8988T (cell line): ENCODE results near the gene NOPCHAP1.
"Not testable (repeated sequence)": the region's sequence is repeated elsewhere in the genome, so short reads cannot be mapped to it uniquely, and the experiment has no call there.

Experiments
- DNase-seq: peaks from one replicate; pipeline ENCODE4 v3.0.0; 2011

NOPCHAP1 gene

DNA sequence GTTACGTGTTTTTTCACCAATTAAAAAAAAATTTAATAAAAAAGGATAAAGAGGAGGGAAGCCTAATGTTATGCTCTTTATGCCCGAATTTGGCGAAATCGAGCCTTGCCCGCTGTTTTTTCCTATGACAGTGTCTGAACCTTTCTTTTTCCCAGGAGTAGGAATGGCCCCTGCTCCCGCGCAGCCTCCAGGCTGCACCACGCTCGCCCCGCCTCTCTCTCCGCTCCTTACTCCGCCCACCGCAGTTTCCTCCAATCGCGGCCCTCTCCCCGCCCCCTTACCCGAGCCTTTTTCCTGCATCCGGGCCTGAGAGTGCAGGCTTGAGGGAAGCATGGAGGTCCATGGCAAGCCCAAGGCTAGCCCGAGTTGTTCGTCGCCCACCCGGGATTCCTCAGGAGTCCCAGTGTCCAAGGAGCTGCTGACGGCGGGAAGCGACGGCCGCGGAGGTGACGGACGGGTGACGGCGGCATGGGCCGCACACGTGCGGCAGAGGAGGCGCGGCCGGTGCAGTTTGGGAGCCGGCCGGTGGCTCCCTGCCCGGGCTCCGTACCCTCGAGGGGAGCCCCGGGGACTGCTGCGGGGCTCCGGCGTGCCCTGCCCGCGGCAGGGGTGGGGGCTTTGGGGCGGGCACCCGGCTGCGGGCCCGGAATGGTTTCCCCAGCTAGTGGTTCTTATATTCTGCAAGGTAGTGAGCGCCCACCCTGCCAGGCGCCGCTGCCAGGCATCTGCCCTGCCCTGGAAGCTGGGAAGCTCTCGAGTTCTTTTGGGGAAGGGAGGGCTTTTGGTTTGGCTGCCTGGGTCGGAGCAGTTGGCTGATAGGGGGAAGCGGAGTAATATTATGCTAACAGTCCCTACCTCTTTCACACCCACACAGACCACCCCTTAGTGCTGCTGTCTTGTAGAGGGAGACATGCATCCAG, at the start of gene NOPCHAP1:
NOPCHAP1 (plus strand) TSS at position 295 of the 920 bp plus-strand sequence; CDS start at position 332, 37 bp downstream.
- DNase-seq = peak; percentile 77

GRCh38 chr12:104938371-104938770, 47.7 kb upstream of the NOPCHAP1 start:
- DNase-seq = no peak

- no peak for DNase-seq
Measured at GRCh38 chr12:104939089-104939488, 47.0 kb upstream of the NOPCHAP1 start.

DNA sequence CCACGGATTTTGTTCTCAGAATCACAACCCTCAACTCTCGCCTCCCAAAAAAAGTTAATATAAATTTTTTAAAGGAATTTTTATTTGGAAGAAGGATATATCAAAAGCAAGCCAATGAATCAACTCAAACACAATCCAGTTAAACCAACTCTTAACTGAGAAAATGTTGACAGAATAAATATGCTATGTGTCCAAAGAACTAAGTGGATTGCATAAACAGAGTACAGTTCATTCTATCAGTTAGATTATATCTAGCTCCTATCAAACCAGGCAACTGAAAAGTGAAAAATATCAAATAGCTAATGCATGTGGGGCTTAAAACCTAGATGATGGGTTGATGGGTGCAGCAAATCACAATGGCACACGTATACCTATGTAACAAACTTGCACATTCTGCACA, 44.7 kb upstream of the NOPCHAP1 start:
- no peak for DNase-seq

- no peak for DNase-seq
Measured at GRCh38 chr12:104942075-104942474, 44.0 kb upstream of the NOPCHAP1 start.

GRCh38 chr12:104943401-104943800, 42.7 kb upstream of the NOPCHAP1 start:
- DNase-seq = not testable (repeated sequence)

DNA sequence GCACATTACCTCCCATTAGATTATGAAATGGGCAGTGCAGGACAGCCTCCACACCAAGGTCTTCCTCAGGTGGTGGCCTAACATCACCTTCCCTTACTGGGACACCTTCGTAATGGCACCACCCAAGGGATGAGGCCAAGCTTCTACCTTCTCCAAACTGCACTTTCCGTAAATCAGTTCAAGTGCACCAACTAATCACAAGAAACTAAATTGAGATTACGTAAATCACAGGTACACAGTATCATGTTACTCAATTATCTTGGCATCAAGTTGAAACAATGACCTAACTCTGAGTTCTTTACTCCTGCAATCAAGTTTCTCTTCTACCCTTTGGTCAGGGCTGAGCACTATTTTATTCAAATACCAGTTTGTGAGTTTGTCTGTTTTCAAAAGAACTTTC, 41.9 kb upstream of the NOPCHAP1 start:
- DNase-seq = no peak

- not testable (repeated sequence) for DNase-seq
Measured at GRCh38 chr12:104948716-104949115, 37.4 kb upstream of the NOPCHAP1 start.

GRCh38 chr12:104951759-104952509, 34.2 kb upstream of the NOPCHAP1 start:
- no peak for DNase-seq

DNA sequence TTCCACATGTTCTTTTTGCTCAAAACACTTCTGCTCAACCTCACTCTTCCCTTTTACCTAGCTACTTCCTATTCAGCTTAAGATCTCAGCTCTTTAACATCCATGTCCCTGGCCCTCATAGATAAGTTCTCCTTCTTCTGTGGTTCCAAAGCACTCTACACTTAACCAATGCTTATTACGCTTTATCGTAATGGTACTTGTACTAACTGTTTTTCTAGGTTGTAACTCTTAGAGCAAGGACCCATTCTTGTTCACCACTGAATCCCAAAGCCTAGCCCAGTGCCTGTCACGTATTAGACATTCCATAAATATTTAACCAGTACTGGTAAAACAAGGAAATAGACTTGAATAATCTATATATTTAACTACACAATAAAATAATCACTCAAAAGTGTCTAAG, 33.3 kb upstream of the NOPCHAP1 start:
- DNase-seq = no peak

DNA sequence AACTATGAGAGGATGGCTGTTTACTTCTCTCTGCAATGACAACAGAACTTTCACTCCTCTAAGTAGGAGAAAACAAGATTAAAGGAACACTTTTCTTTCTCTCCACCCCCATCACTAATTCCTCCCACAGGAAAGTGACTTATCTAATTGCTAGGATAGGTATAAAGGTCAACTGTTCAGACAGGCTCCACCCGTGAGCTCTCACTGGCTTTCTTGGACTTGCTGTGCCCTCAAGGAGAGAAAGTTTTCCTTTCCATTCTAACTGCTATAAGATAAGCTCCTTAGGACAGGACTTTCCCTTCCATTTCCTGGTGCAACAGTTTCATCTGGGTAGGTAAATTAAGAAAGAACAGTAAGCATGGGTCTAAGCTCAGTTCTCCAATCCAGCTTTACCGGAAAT, 32.8 kb upstream of the NOPCHAP1 start:
- no peak for DNase-seq

DNA sequence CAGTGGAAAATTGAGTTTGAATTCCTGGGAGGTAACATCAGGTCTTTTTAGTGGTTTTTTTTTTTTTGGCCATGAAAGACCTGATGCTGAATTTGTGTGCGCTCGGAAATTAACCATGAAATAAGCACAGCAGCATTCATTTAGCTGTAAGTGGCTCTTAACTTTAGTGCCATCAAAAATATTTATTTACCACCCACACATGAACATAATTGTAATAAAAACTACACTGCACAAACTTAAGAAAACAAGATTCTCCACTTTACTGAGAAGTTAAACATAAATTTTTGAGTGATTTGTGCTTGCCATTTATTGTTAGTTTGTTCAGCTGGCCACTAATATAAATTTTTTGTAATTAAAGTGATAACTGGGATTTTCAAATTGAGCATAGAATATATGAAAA, 30.4 kb upstream of the NOPCHAP1 start:
- no peak for DNase-seq

GRCh38 chr12:104956870-104957718, 29.0 kb upstream of the NOPCHAP1 start:
- DNase-seq = no peak

DNA sequence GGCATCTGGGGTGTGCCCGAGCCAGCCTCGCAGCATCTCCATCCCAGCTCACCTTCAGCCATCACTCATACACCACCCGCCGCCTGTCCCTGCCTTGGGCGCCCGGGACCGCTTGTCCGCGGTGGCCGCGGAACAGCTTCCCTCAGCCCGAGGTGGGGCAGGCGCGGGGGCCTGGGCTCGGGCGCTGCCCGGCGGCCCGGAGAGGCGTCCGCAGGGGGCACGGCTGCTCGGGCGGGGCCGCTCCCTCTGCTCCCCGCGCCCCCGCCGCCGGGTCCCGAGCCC, 28.5 kb upstream of the NOPCHAP1 start:
- peak; percentile 34 for DNase-seq

DNA sequence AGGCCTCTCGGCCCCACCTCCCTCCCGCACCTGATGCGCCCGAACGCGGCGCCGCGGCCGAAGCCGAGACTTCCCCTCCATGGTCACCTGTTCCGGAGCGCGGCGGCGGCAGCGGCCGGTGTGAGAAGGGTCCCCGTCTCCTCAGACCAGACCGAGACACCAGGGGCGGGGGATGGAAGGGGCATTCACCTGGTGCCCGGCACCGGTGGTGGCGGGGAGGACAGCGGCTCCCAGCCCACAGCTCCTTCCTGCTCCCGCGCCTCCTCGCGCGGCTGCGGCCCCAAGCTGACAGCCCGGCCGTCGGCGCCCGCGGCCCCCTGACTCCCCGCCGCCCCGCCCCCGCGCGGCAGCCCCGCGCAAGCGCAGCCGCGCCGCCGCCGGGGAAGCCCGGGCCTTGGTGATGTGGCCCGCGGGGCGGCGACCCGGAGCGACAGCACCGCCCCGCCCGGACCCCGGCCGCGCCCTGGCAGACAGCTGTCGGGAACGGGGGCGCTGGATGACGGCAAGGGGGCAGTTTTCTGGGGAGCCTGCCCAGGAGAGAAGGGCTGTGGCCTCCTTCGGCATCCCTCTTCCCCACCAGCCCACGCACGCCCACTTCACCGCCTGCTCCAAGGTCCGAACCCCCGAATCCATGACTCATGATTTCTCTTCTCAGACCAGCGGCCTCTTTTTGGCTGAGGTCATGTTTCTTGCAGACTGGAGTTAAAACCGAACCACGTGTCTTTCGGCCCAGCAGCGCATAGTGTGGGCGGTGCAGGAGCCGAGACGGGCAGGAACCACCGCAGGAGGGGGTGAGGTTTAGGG, 27.9 kb upstream of the NOPCHAP1 start, which contains the start of gene SLC41A2:
SLC41A2 (minus strand) TSS at position 290 of the 804 bp plus-strand sequence. CDS start 29,763 bp downstream, outside the sequence.
- peak; percentile 76 for DNase-seq

DNA sequence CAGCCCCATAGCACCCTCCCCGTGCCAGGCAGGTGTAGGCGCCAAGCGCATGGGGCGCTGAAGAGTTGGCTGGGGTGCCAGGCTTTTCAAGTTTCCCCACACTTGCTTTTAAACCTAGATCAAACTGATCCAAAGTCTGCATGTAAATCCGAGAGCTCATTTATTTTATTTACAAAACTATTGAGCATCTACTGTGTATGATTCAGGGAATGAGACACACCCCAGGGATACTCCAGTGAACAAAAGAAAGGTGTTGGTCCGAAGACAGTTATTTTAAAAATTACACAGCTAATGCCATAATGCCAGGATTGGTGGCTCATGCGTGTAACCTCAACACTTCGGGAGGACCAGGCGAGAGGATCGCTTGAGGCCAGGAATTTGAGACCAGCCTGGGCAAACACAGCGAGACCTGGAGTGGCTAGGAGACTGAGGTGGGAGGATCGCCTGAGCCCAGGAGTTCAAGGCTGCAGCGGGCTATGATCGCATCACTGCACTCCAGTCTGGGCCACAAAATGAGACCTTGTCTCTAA, 27.2 kb upstream of the NOPCHAP1 start:
- DNase-seq = no peak

- DNase-seq = no peak
Measured at GRCh38 chr12:104959335-104959841, 26.7 kb upstream of the NOPCHAP1 start.

GRCh38 chr12:104960464-104960863, 25.7 kb upstream of the NOPCHAP1 start:
- DNase-seq = no peak

- DNase-seq = no peak
Measured at GRCh38 chr12:104963757-104964156, 22.4 kb upstream of the NOPCHAP1 start.

- DNase-seq = no peak
Measured at GRCh38 chr12:104964167-104964855, 21.8 kb upstream of the NOPCHAP1 start.

DNA sequence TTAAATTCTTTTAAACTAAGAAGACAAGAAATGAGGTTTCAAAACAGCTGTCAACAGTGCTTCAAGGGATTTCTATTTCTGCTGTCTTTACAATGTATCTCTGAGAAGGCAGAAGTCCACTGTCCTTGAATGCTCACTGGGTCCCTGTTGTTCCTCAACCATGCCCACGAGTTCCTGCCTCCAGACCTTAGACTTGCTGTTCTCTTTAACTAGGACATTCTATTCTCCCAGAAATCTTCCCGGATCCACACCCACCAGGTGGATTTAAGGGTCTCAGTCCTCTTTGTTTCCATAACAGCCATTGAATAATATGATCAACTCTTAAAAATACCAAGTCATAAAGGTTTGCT, 21.3 kb upstream of the NOPCHAP1 start:
- no peak for DNase-seq
